HepG2 (cell line): ENCODE results near the gene ARF6. TPM values are rescaled to one million over a fixed set of nuclear protein-coding genes. Genes with fewer than 3 reads are reported as not detected.

ENCODE experiments used
- ETV6 ChIP-seq: sonication (generic); formaldehyde crosslinking; conservative IDR thresholded peaks from 2 replicates; pipeline ENCODE4 v1.4.0; 2020; ENCODE audit warnings: missing genetic modification reagents
- FOSL2 ChIP-seq: sonication (generic); formaldehyde crosslinking; IDR thresholded peaks from 2 replicates; pipeline ENCODE4 v1.4.0; 2020; ENCODE audit warnings: missing genetic modification reagents
- FOXO1 ChIP-seq: sonication (generic); formaldehyde crosslinking; IDR thresholded peaks from 2 replicates; pipeline ENCODE4 v1.4.0; 2020; ENCODE audit warnings: missing genetic modification reagents
- HDAC1 ChIP-seq: sonication (generic); formaldehyde crosslinking; IDR thresholded peaks from 2 replicates; pipeline ENCODE4 v1.5.1; 2020; ENCODE audit warnings: mild to moderate bottlenecking, missing genetic modification reagents
- HMGXB4 ChIP-seq, 2 experiments: sonication (generic) in 1 of 2; formaldehyde crosslinking in 1 of 2; IDR thresholded peaks; 2 replicates each; pipeline versions ENCODE4 v1.4.0 to v1.6.1; 2018 to 2020; ENCODE audit warnings: missing genetic modification reagents in 2 of 2, borderline replicate concordance in 1 of 2, low read depth in 1 of 2, mild to moderate bottlenecking in 1 of 2, missing biosample characterization in 1 of 2
- MED1 ChIP-seq: sonication (generic); formaldehyde crosslinking; IDR thresholded peaks from 2 replicates; pipeline ENCODE4 v1.4.0; 2020; ENCODE audit warnings: missing genetic modification reagents
- MIXL1 ChIP-seq: IDR thresholded peaks from 2 replicates; pipeline ENCODE4 v1.6.1; 2016
- NCOA5 ChIP-seq: sonication (generic); formaldehyde crosslinking; IDR thresholded peaks from 2 replicates; pipeline ENCODE4 v1.4.0; 2020; ENCODE audit warnings: missing genetic modification reagents
- PAXIP1 ChIP-seq: sonication (generic); formaldehyde crosslinking; conservative IDR thresholded peaks from 2 replicates; pipeline ENCODE4 v1.4.0; 2020; ENCODE audit warnings: mild to moderate bottlenecking, missing genetic modification reagents, moderate library complexity
- POGZ ChIP-seq: sonication (generic); formaldehyde crosslinking; IDR thresholded peaks from 2 replicates; pipeline ENCODE4 v1.4.0; 2020; ENCODE audit warnings: mild to moderate bottlenecking, missing genetic modification reagents
- RCOR2 ChIP-seq: IDR thresholded peaks from 2 replicates; pipeline ENCODE4 v1.6.1; 2016; ENCODE audit warnings: missing biosample characterization, missing genetic modification reagents
- RXRB ChIP-seq: IDR thresholded peaks from 2 replicates; pipeline ENCODE4 v1.6.1; 2016; ENCODE audit warnings: borderline replicate concordance, missing genetic modification reagents, missing compliant biosample characterization
- SNAI1 ChIP-seq: sonication (generic); formaldehyde crosslinking; IDR thresholded peaks from 2 replicates; pipeline ENCODE4 v1.5.0; 2020; ENCODE audit warnings: mild to moderate bottlenecking, missing genetic modification reagents, borderline replicate concordance
- THAP8 ChIP-seq: sonication (generic); formaldehyde crosslinking; IDR thresholded peaks from 2 replicates; pipeline ENCODE4 v1.5.1; 2020; ENCODE audit warnings: missing genetic modification reagents, mild to moderate bottlenecking, borderline replicate concordance
- THRA ChIP-seq: sonication (generic); formaldehyde crosslinking; IDR thresholded peaks from 2 replicates; pipeline ENCODE4 v1.4.0; 2020; ENCODE audit warnings: missing genetic modification reagents, borderline replicate concordance
- ZBTB25 ChIP-seq: IDR thresholded peaks from 2 replicates; pipeline ENCODE4 v1.6.1; 2018; ENCODE audit warnings: missing genetic modification reagents
- ZNF280B ChIP-seq: sonication (generic); formaldehyde crosslinking; IDR thresholded peaks from 2 replicates; pipeline ENCODE4 v1.5.0; 2020; ENCODE audit warnings: missing genetic modification reagents, mild to moderate bottlenecking, borderline replicate concordance
- ZNF460 ChIP-seq: sonication (generic); formaldehyde crosslinking; IDR thresholded peaks from 2 replicates; pipeline ENCODE4 v1.5.1; 2020; ENCODE audit warnings: missing genetic modification reagents, mild to moderate bottlenecking, borderline replicate concordance
- ZNF782 ChIP-seq: sonication (generic); formaldehyde crosslinking; IDR thresholded peaks from 2 replicates; pipeline ENCODE4 v1.4.0; 2020; ENCODE audit warnings: missing genetic modification reagents, mild to moderate bottlenecking, borderline replicate concordance
- polyA plus RNA-seq, 8 experiments: library from polyadenylated mRNA; depleted of rRNA in 3 of 8; stranded (reverse) in 7 of 8; unstranded in 1 of 8; fragments of >200 nt; fragmentation: Illumina TruSeq in 4 of 8; extraction: Trizol in 4 of 8; gene quantifications; 2 replicates each; pipeline versions ENCODE4 v1.2.1 to v1.2.3, GENCODE V29; 2011 to 2016; ENCODE audit warnings: low read depth in 4 of 8, missing spikeins in 1 of 8, mixed read lengths in 1 of 8; ENCODE audit not compliant: insufficient read depth in 1 of 8
- total RNA-seq, 5 experiments: library from RNA; depleted of rRNA; stranded (reverse); fragments of >200 nt; fragmentation: Illumina TruSeq; extraction: Trizol; gene quantifications; 2 replicates each; pipeline ENCODE4 v1.2.3, GENCODE V29; 2016; ENCODE audit warnings: low read depth in 1 of 5

The ARF6 gene
- total and polyA plus RNA-seq, 2 of the 13 experiments (the other 11 are each of a cell fraction or from before 2014, with no cell fraction given), result 12.7 to 31.9 TPM

- peak; percentile 65; the same call in 1 of the 2 replicates for TF ChIP-seq ZNF782 (CRISPR knock-in tag)
- TF ChIP-seq SNAI1, result 0 out of 2 replicates have a peak, but pooled peaks have one; percentile 43
- TF ChIP-seq ZNF460 (CRISPR knock-in tag), result peak; percentile 91
- TF ChIP-seq NCOA5 (CRISPR knock-in tag), result no peak
- peak; percentile 76 for TF ChIP-seq MIXL1 (CRISPR knock-in tag)
- 0 out of 2 replicates have a peak, but pooled peaks have one; percentile 56 for TF ChIP-seq RXRB
- no peak for TF ChIP-seq RCOR2 (CRISPR knock-in tag)
- peak; percentile 31; the same call in 1 of the 2 replicates for TF ChIP-seq THRA (CRISPR knock-in tag)
- TF ChIP-seq THAP8 (CRISPR knock-in tag), result no peak
- TF ChIP-seq FOSL2 (CRISPR knock-in tag), result peak; percentile 90
- TF ChIP-seq MED1 (CRISPR knock-in tag), result peak; percentile 39; the same call in 1 of the 2 replicates
- 0 out of 2 replicates have a peak, but pooled peaks have one; percentile 38 for TF ChIP-seq ETV6 (CRISPR knock-in tag)
- peak; percentile 57; the same call in 1 of the 2 replicates for TF ChIP-seq POGZ (CRISPR knock-in tag)
- 0 out of 2 replicates have a peak, but pooled peaks have one; percentile 23 for TF ChIP-seq HDAC1
- no peak for TF ChIP-seq ZBTB25 (CRISPR knock-in tag)
- peak; percentile 67 for TF ChIP-seq FOXO1 (CRISPR knock-in tag)
- TF ChIP-seq ZNF280B (CRISPR knock-in tag), result no peak
- peak; percentile 36; the same call in 1 of the 2 replicates for TF ChIP-seq PAXIP1 (CRISPR knock-in tag)
- peak; percentile 63 to 80; a peak in 3 of 4 replicates for TF ChIP-seq HMGXB4 (CRISPR knock-in tag; IDR thresholded peaks at IDR 0.05; ENCODE audit: borderline replicate concordance in 1 of 2, low read depth in 1 of 2)
These were observed 13.2 kb upstream of the ARF6 start (continued) for GRCh38 chr14:49879646-49880204.
